Activated CD8-positive, alpha-beta memory T cell treated with anti-CD3 and anti-CD28 coated beads, Interleukin-2, amount 10 ng/mL, durations not matched to agents 7 days and 5 days (primary cell): Measurements from ENCODE around the gene SLC16A13. TPM values are rescaled to one million over a fixed set of nuclear protein-coding genes. Genes with fewer than 3 reads are reported as not detected.
"Not testable (repeated sequence)": the region's sequence is repeated elsewhere in the genome, so short reads cannot be mapped to it uniquely, and the experiment has no call there.

Experiments
- ATAC-seq: fragments of 150-1000 bp; cut with Tn5 transposase; one replicate; pipeline ENCODE4 v1.10.0; 2021; ENCODE audit warnings: moderate library complexity
- CTCF ChIA-PET: fragments of 350-600 bp; sonication (Branson Sonifier 250); formaldehyde crosslinking; loops from one replicate; lab custom pipeline; 2021; ENCODE audit warnings: antibody characterized with exemption; lab: Charles Lee
- DNase-seq: peaks from one replicate; pipeline ENCODE4 v3.0.0-alpha.2; 2020
- H3K27ac Mint-ChIP-seq: one replicate; pipeline ENCODE4 v1.8.0; 2021; ENCODE audit warnings: mild to moderate bottlenecking, mixed read lengths
- H3K27me3 Mint-ChIP-seq: one replicate; pipeline ENCODE4 v1.8.0; 2021; ENCODE audit warnings: mixed read lengths
- H3K36me3 Mint-ChIP-seq: one replicate; pipeline ENCODE4 v1.8.0; 2021; ENCODE audit warnings: mild to moderate bottlenecking, mixed read lengths
- H3K4me1 Mint-ChIP-seq: one replicate; pipeline ENCODE4 v1.8.0; 2021; ENCODE audit warnings: mixed read lengths
- H3K4me3 Mint-ChIP-seq: one replicate; pipeline ENCODE4 v1.8.0; 2021; ENCODE audit warnings: mild to moderate bottlenecking, moderate library complexity, mixed read lengths
- H3K9me3 Mint-ChIP-seq: one replicate; pipeline ENCODE4 v1.8.0; 2022; ENCODE audit warnings: low read depth, mixed read lengths
- total RNA-seq, 2 experiments: library from RNA; stranded (reverse); gene quantifications; one replicate each; pipeline ENCODE4 v1.2.3, GENCODE V29; 2021

The SLC16A13 gene
- total RNA-seq, 2 experiments from 2014 or later = 19.0 to 34.1 TPM

DNA sequence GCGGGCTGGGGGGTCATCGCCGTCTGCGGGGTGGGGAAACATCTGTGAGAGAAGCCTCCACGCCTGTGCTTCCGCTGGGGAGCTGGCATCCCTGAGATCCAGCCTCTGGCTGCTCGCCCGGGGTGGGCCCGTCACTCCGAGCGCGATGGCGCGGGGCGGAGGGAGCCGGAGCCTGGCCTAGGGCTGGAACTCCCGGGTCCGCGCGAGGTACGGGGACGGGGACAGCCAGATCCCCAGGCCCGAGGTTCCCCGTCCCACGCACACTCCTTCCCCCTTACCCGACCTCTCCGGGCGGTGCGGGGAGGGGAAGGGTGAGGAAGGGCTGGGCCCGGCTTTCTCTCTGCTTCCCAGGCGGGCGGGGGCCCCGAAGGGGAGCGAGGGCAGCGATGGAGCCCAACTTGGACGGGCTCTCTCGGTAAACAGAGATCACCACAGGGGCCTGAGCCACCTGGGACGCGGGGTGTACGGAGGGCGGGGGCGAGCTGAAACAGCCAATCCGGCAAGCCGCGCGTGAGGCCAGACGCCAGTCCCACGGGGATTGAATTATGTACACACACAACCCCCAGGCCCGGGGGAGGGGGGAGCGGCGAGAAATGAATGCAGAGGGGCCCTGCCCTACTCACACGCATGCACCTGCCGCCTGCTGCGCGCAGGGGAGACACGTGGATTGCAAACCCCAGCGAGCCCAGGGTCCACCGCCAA is 7.8 kb downstream of the SLC16A13 start, which contains the start of gene SLC16A11:
Gene SLC16A11 (minus strand): TSS at position 596 of the 702 bp plus-strand sequence. CDS start 579 bp downstream, at position 17.
- peaks cover 49% of the 10 kb centered on the region for H3K4me1 Mint-ChIP-seq
- ATAC-seq (peak; percentile 5), DNase-seq (no peak)
- H3K36me3 Mint-ChIP-seq = peaks cover 2% of the 10 kb centered on the region
- no peaks in the 10 kb centered on the region for H3K9me3 Mint-ChIP-seq
- H3K27me3 Mint-ChIP-seq = peaks cover 10% of the 10 kb centered on the region
- CTCF ChIA-PET = interaction anchor here (1.3 to 9.9 kb wide), 4 partner anchors 8 to 253 kb away, joined by 3 to 253 read pairs (median 31); partner anchors contain the start of genes ASGR1 and SLC16A13
- peak within 1 kb of the TSS; percentile 70 for H3K4me3 Mint-ChIP-seq
- no peak within 1 kb of the TSS for H3K27ac Mint-ChIP-seq

DNA sequence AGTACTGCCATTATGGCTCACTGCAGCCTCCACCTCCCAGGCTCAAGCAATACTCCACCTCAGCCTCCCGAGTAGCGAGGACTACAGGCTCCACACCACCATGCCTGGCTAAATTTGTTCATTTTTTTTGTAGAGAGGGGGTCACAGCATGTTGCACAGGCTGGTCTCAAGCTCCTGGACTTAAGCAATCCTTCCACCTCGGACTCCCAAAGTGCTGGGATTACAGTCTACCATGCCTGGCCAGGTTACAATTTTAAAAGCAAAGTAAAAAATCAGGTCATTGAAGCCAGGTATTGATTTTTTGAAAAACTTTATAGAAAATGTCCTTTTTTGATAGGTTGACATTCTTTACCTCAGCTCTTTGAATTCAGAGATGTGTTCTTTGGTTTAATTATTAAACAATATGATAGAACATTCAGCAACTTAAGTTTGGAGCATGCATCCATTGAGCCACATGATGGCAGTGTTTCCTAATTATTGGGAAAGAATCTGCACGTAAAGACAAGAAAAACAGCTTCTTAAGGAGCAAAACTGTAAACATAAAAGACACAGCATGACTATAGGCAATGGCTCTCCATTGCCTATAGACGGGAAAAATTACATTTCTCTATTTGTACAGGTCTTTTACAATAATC is 9.8 kb downstream of the SLC16A13 start:
- peak; percentile 68 for DNase-seq
- ATAC-seq = peak; percentile 11
- H3K36me3 Mint-ChIP-seq = no peaks in the 10 kb centered on the region
- peaks cover 10% of the 10 kb centered on the region for H3K27me3 Mint-ChIP-seq
- peak overlapping the region; percentile 89 for H3K4me3 Mint-ChIP-seq
- no peaks in the 10 kb centered on the region for H3K9me3 Mint-ChIP-seq
- H3K27ac Mint-ChIP-seq = peak overlapping the region; percentile 89
- peaks cover 39% of the 10 kb centered on the region for H3K4me1 Mint-ChIP-seq
- CTCF ChIA-PET = interaction anchor here (0.7 to 9.9 kb wide), 36 partner anchors 8 to 391 kb away, joined by 3 to 253 read pairs (median 4); partner anchors contain the start of genes ACADVL, ASGR1, BCL6B and DLG4

DNA sequence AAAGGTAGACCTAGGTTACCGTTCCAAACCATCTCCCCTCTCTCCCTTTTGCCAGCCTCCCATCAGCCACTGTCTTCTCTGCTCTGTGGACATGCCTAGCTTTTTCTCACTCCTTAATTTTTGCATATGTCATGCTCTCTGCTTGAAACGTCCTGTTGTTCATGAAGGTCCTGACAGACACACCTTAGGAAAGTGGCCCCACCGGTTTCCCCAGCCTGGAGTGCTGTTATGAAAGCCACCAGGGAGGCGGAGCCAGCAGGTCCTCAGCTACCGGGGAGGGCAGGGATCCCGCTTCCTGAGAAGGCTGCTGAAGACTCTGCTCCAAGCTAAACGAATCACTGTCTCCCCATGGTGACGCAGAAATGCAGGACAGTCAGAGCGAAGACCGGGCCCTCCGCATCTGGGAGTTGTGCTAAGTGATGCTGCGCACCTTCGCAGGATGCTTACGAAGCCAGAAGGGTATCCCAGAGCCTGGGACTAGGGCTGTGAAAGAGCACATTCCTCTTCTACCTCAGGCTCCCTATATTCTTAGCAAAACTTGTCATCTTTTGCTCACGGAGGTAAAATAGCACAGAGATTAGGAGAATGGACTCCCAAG is 10.4 kb downstream of the SLC16A13 start:
- no peaks in the 10 kb centered on the region for H3K9me3 Mint-ChIP-seq
- CTCF ChIA-PET = interaction anchor here (0.8 to 9.9 kb wide), 36 partner anchors 8 to 390 kb away, joined by 3 to 253 read pairs (median 4); partner anchors contain the start of genes ACADVL, ASGR1, BCL6B and DLG4
- H3K27ac Mint-ChIP-seq = peak overlapping the region; percentile 89
- H3K4me1 Mint-ChIP-seq = peaks cover 39% of the 10 kb centered on the region
- H3K4me3 Mint-ChIP-seq = peak overlapping the region; percentile 89
- H3K27me3 Mint-ChIP-seq = peaks cover 10% of the 10 kb centered on the region
- DNase-seq = peak; percentile 62
- ATAC-seq = peak; percentile 31
- no peaks in the 10 kb centered on the region for H3K36me3 Mint-ChIP-seq

DNA sequence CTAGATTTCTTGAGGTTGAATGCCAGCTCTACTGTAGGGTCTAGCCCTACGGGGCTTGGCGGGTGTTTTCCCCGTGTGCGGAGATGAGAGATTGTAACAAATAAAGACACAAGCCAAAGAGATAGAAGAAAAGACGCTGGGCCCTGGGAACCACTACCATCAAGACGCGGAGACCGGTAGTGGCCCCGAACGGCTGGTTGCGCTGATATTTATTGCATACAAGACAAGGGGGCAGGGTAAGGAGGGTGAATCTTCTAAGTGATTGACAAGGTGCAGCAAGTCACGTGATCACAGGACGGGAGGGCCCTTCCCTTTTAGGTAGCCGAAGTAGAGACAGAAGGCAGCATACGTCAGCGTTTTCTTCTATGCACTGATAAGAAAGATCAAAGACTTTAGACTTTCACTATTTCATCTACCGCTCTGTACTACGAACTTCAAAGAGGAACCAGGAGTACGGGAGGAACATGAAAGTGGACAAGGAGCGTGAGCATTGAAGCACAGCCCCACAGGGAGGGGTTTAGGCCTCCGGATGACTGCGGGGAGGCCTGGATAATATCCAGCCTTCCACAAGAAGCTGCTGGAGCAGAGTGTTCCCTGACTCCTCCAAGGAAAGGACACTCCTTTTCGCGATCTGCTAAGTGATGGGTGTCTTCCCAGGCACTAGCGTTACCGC is 11.0 kb downstream of the SLC16A13 start:
- CTCF ChIA-PET = interaction anchor here (0.7 to 9.9 kb wide), 27 partner anchors 8 to 389 kb away, joined by 3 to 253 read pairs (median 5); partner anchors contain the start of genes ASGR1 and BCL6B
- DNase-seq = peak; percentile 91
- Mint-ChIP-seq H3K27ac (peak overlapping the region; percentile 89), H3K4me1 (peaks cover 34% of the 10 kb centered on the region), H3K4me3 (peak overlapping the region; percentile 89), H3K27me3 (peaks cover 10% of the 10 kb centered on the region)
- peak; percentile 18 for ATAC-seq
- H3K36me3 Mint-ChIP-seq, H3K9me3 Mint-ChIP-seq: not testable (repeated sequence)

DNA sequence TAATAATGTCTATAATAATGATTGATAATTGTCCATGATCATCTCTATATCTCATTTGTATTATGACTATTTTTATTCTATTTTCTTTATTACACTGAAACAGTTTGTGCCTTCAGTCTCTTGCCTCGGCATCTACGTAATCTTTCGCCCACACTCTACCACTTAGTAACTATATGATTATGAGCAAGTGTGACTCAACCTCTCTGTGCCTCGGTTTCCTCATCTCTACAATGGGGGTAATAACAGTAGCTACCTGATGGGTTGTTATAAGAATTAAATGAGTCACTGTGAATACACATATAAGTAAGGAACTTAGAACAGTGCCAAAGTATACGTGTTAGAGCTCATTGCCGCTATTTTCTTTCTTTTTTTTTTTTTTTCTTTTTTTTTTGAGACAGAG is 11.8 kb downstream of the SLC16A13 start:
- Mint-ChIP-seq H3K27ac (no peak overlapping the region), H3K4me1 (peaks cover 28% of the 10 kb centered on the region), H3K9me3 (no peaks in the 10 kb centered on the region), H3K4me3 (no peak overlapping the region), H3K36me3 (no peaks in the 10 kb centered on the region), H3K27me3 (peaks cover 10% of the 10 kb centered on the region)
- CTCF ChIA-PET = interaction anchor here (0.7 to 9.9 kb wide), 5 partner anchors 22 to 130 kb away, joined by 3 to 253 read pairs (median 6); partner anchors contain the start of genes ASGR1 and BCL6B
- peak; percentile 42 for DNase-seq
- ATAC-seq = no peak

DNA sequence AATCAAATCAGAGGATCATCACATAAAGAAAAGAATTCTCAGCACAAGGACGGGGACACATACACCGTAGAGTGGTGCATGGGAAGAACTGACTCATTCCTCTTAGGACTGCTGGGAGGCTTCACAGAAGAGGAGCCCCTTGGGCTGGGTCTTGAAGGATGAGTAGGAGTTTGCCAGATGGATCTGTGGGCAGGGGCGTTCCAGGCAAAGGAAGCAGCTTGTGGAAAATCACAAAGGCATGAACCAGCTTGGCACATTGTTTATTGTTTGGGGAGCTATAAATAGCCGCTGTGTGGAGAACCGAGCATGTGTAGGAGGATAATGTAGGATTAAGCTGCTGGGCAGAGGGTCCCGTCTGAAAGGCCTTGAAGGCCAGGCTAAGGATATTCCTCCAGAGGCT is 13.2 kb downstream of the SLC16A13 start:
- no peaks in the 10 kb centered on the region for H3K9me3 Mint-ChIP-seq
- CTCF ChIA-PET = interaction anchor here (6.2 to 9.9 kb wide), 2 partner anchors 89 to 129 kb away, joined by 35 to 253 read pairs; partner anchors contain the start of gene ASGR1
- peaks cover 20% of the 10 kb centered on the region for H3K4me1 Mint-ChIP-seq
- H3K27ac Mint-ChIP-seq = no peak overlapping the region
- DNase-seq (no peak), ATAC-seq (no peak)
- H3K27me3 Mint-ChIP-seq = peaks cover 7% of the 10 kb centered on the region
- H3K4me3 Mint-ChIP-seq = no peak overlapping the region
- no peaks in the 10 kb centered on the region for H3K36me3 Mint-ChIP-seq

DNA sequence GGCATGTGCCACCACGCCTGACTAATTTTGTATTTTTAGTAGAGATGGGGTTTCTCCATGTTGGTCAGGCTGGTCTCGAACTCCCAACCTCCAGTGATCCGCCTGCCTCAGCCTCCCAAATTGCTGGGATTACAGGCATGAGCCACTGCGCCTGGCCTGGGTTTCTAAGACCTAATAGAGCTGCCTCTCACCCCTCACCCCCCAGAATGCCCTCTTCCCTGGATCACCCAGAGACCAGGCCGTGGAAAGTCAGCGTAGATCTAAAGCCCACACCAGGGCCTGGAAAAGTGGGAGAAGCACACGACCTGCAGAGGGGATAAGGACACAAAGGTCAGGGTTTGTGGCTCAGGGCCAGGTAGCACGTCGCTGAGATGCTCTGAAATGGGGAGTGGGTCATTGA is 14.8 kb downstream of the SLC16A13 start:
- not testable (repeated sequence) for H3K9me3 Mint-ChIP-seq, H3K4me3 Mint-ChIP-seq, ATAC-seq, DNase-seq, H3K36me3 Mint-ChIP-seq, H3K27me3 Mint-ChIP-seq, H3K27ac Mint-ChIP-seq
- CTCF ChIA-PET = interaction anchor here (1.0 to 6.2 kb wide), 7 partner anchors 9 to 246 kb away, joined by 3 to 65 read pairs (median 11); partner anchors contain the start of gene ASGR1
- H3K4me1 Mint-ChIP-seq = peaks cover 20% of the 10 kb centered on the region

DNA sequence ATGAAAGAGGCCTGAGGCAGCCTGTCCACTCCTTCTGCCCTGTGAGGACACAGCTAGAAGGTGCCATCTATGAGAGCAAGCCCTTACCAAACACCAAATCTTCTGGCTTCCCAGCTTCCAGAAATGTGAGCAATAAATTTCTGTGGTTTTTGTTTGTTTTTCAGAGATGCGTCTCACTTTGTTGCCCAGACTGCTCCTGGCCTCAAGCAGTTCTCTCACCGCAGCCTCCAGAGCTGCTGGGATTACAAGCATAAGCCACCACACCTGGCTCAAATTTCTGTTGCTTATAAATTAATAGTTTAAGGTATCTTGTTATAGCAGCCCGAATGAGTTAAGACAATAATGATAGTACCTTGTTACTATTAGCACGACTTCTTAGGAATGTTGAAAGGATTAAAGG is 20.6 kb downstream of the SLC16A13 start:
- Mint-ChIP-seq H3K9me3 (no peaks in the 10 kb centered on the region), H3K36me3 (no peaks in the 10 kb centered on the region), H3K4me1 (no peaks in the 10 kb centered on the region), H3K27me3 (peaks cover 4% of the 10 kb centered on the region), H3K4me3 (no peak overlapping the region), H3K27ac (no peak overlapping the region)
- CTCF ChIA-PET = interaction anchor here (1.3 to 3.8 kb wide), 3 partner anchors 10 to 81 kb away, joined by 3 to 14 read pairs (median 10); no protein-coding TSS in a partner anchor
- ATAC-seq (no peak), DNase-seq (no peak)

DNA sequence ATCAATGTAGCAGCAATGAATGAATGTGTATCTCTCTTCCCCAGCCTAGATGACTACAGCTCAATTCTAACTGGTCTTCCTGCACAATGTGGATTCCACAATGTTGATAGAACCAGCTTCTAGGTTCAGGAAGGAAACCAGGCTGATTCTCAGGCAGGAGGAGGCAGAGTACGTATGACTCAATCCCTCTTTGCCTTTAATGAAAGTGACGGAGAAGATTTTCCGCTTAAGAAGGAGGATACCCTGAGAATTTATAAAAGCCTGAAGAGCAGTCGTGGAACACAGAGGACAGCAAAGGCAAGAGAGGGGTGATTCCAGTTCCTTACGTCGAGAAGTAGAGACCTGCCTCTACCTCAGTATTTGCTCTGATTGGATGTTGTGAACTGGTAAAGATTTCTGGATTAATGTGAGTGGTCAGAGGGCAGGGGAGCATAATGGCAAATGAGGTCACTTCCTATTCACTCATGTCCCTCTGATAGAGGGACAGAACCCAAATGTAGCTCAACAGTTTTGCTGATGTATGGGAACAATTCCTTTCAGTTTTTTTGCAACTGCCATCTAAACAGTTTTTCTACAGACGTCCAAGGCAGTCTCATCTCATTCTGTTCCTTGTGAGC is 23.1 kb downstream of the SLC16A13 start:
- Mint-ChIP-seq H3K36me3 (no peaks in the 10 kb centered on the region), H3K27me3 (peaks cover 10% of the 10 kb centered on the region), H3K4me1 (no peaks in the 10 kb centered on the region), H3K9me3 (no peaks in the 10 kb centered on the region), H3K27ac (no peak overlapping the region), H3K4me3 (no peak overlapping the region)
- CTCF ChIA-PET = interaction anchor here (0.7 to 1.3 kb wide), 3 partner anchors 13 to 74 kb away, joined by 3 read pairs; no protein-coding TSS in a partner anchor
- no peak for ATAC-seq
- no peak for DNase-seq

DNA sequence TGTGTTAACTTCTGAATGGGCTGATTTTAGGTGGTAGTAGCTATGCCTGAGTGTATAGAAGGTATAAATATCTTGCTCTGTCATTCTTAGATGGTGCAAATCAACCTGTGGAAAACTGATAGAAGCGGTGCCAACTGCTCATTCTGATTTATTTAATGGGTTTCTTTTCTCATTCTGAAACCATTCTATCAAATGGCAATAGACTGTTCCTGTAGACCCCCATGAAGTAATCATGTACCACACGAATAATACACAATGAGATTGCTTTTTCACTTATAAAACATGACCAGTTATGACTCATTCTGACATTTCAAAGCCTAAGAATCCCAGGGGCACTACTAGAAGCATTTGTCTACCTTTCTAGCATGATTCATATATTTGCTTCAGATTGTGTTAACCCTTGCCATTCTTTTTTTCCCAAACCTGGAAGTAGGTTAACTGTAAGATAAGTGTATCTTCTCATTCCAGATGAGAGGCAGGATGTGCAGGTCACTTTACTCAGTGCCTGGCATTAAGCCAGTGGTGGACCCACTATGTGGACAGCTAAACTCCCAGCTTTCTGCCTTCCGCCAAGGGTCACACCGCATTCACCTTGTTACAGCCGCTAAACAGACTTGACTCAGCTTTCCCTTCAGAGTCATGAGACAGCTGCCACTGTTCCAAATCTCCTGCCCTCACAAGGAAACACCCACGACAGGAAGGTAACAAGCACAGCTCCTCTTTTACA is 24.5 kb downstream of the SLC16A13 start:
- Mint-ChIP-seq H3K9me3 (no peaks in the 10 kb centered on the region), H3K4me1 (no peaks in the 10 kb centered on the region), H3K27me3 (peaks cover 10% of the 10 kb centered on the region), H3K36me3 (no peaks in the 10 kb centered on the region), H3K4me3 (no peak overlapping the region), H3K27ac (no peak overlapping the region)
- ATAC-seq (peak; percentile 16), DNase-seq (no peak)
- CTCF ChIA-PET = interaction anchor here (1.3 kb wide), 1 partner anchor 72 kb away, joined by 3 read pairs; no protein-coding TSS in a partner anchor

DNA sequence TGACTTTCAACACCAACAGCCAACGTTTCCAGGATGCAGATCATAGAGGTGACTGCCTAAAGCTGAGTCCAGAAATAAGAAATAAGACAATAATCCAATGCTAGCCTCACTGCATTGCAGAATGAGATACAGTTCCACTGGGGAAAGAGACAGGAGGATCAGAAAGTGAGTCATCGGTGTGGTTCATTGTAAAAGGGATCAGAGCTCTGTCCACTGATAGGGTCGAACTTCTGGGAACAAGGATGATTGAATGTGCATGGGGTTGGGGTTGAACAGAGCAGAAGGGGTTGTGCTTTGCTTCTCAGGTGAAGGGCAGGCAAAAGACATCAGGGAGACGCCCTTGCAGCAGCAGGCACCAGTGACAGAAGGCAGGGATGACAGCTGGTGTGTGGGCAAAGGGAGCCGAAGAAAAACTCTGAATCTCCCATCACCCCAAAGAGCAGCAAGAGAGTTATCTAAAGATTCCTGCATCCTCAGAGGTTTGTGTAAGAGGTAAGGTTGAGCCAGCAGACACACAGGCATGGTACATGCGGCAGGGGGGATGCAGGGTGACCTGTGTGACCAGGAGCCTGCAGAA is 27.8 kb downstream of the SLC16A13 start:
- H3K36me3 Mint-ChIP-seq = no peaks in the 10 kb centered on the region
- CTCF ChIA-PET = interaction anchor here (1.5 kb wide), 1 partner anchor 70 kb away, joined by 5 read pairs; no protein-coding TSS in a partner anchor
- no peak for DNase-seq
- no peak overlapping the region for H3K27ac Mint-ChIP-seq
- peaks cover 11% of the 10 kb centered on the region for H3K27me3 Mint-ChIP-seq
- H3K9me3 Mint-ChIP-seq = peaks cover 5% of the 10 kb centered on the region
- H3K4me3 Mint-ChIP-seq = no peak overlapping the region
- no peaks in the 10 kb centered on the region for H3K4me1 Mint-ChIP-seq
- no peak for ATAC-seq
